Measurements from ENCODE around the gene ZNF423.

Gene ZNF423

DNA sequence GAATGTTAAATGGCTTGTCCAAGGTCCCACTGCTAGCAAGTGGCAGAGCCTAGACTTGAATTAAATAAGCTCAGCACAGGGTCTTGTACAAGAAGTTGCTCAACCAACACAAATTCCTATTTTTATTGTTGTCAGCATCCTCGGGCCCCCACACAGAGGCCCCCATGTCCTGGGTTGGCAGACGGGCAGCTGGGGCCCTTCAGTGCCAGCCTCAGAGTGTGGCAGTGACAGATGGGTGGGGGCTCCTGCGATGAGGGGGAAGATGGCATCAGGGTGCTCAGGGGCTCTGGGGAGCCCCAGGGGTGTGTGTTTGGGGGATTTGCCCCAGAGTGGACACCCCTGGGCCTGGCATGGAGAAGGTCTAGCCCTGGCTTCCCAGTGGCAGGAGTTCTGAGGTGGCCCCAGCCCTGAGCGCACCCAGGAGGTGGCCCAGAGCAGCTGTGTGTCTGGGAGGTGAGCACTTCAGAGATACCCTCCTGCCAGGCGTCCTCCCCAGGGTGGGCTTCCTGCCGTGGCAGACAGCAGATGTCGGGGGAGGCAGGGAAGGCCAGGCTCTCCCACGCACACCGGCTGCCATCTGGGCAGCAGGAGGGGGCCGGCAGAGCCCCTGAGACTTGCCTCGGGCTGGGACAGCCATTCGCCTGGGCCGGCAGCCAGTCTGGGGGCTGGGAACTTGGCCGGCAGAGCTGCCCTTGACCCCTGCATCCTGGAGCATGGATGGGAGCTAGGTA, 331.5 kb downstream of the ZNF423 start:
- no peak overlapping the region for H3K4me3 ChIP-seq (ENCODE audit: low read depth, low read length)
- TF ChIP-seq, protein P1, sequence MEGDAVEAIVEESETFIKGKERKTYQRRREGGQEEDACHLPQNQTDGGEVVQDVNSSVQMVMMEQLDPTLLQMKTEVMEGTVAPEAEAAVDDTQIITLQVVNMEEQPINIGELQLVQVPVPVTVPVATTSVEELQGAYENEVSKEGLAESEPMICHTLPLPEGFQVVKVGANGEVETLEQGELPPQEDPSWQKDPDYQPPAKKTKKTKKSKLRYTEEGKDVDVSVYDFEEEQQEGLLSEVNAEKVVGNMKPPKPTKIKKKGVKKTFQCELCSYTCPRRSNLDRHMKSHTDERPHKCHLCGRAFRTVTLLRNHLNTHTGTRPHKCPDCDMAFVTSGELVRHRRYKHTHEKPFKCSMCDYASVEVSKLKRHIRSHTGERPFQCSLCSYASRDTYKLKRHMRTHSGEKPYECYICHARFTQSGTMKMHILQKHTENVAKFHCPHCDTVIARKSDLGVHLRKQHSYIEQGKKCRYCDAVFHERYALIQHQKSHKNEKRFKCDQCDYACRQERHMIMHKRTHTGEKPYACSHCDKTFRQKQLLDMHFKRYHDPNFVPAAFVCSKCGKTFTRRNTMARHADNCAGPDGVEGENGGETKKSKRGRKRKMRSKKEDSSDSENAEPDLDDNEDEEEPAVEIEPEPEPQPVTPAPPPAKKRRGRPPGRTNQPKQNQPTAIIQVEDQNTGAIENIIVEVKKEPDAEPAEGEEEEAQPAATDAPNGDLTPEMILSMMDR (IDR thresholded peaks at IDR 0.05; ENCODE audit: borderline replicate concordance, insufficient read depth, low read depth, low read length), result no peak

DNA sequence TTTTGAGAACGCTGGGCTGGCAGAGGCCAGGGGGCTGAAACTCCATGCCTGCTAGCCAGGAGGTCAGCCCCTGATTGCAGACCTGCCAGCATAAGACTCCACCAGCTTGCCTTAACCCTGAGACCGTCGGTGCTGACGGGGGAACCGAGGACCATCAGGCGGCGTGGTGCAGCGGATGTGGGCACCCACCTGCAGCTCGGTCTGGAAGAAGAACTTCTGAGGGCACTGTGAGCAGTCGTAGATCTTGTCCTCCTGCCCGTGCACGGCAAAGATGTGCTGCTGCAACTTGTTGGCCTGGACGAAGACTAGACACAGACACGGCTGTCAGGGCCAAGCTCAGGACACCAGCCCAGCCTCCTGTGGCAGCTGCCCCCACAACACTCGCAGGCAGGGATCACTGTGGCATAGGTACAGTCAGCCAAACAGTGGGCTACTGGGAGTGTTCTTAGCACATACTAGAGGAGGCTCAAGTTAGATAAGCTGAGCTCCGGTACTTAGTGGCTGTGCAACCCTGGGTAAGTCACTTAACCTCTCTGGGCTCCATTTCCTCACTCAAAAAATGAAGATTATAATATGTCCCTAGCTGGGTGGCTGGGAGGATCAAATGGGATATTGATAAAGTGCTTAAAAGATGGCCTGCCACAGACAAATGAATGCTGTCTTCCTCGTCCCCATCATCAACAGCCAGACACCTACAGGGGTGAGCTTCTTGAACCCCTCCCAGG, 332.3 kb downstream of the ZNF423 start:
- TF ChIP-seq, protein P1 (IDR thresholded peaks at IDR 0.05; ENCODE audit: borderline replicate concordance, insufficient read depth, low read depth, low read length), result no peak
- no peak overlapping the region for H3K4me3 ChIP-seq (ENCODE audit: low read depth, low read length)

DNA sequence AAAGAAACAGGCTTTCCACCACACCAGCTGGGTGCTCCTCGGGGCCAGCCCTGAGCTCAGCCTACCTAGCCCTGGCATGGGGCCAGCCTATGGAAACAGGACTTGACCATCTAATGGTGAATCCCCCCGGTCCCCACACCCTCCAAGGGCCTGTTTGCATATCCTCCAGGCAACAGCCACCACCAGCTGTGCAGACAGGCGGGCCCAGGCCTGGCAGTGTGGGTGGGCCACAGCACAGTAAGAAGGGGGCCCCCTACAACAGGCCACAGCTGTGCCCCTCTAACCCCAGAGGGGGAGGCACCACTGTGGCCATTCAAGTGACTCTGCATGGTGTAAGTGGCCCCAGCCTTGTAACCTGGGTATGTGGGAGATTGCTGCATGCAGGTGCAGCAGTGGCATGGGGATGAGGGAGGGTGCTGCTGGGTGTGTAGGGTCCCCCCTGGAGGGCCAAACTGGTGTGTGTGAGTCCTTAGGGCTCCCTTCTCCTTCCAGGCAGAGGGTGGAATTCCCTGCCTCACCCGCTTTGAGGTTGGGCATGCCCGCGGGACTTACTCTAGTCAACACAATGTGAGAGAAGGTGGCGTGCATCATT, 334.1 kb downstream of the ZNF423 start:
- TF ChIP-seq, protein P1 (IDR thresholded peaks at IDR 0.05; ENCODE audit: borderline replicate concordance, insufficient read depth, low read depth, low read length), result no peak
- H3K4me3 ChIP-seq (ENCODE audit: low read depth, low read length), result no peak overlapping the region

DNA sequence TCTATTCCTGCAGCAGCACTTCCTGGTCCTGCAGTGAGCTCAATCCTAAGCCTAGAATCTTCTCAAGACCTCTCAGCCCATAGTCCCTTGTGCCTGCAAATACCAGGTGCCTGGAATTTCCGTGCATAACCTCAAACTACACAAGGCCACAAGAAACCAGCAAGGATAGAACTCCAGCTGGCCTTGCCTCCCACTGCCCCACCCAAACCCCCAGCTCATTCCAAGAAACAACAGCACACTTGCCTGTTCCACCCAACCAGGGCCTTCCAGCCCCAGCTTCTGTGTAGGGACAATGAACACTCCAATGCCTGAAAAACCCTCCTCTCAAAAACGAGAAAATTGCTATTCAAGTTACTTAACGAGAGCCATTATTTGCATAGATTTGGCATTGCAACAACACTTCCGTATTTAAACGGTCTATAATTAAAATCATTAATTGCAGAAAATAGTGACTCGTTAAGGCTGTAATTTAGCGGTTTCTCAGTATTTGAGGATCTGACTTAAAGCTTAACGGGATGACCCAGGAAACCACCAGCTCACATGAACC, 335.3 kb downstream of the ZNF423 start:
- TF ChIP-seq, protein P1 (IDR thresholded peaks at IDR 0.05; ENCODE audit: borderline replicate concordance, insufficient read depth, low read depth, low read length), result no peak
- no peak overlapping the region for H3K4me3 ChIP-seq (ENCODE audit: low read depth, low read length)

DNA sequence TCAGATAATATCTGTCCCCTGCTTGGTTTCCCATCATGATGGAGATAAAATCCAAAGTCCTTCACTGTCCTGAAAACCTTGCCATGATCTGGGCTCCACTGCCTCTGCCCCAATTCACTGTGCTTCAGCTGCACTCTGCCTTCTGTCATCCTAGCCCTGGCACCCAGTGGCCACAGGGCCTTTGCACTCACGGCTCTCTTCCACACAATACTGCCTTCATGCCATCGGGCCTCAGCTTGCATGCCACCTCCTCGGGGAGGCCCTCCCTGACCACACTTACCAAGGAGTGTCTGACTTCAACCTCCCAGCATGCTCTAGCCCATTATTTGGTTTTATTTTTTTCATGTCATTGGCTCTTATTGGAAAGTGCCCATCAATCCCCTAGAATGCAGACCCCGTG, 336.2 kb downstream of the ZNF423 start:
- TF ChIP-seq, protein P1 (IDR thresholded peaks at IDR 0.05; ENCODE audit: borderline replicate concordance, insufficient read depth, low read depth, low read length), result no peak
- no peak overlapping the region for H3K4me3 ChIP-seq (ENCODE audit: low read depth, low read length)

DNA sequence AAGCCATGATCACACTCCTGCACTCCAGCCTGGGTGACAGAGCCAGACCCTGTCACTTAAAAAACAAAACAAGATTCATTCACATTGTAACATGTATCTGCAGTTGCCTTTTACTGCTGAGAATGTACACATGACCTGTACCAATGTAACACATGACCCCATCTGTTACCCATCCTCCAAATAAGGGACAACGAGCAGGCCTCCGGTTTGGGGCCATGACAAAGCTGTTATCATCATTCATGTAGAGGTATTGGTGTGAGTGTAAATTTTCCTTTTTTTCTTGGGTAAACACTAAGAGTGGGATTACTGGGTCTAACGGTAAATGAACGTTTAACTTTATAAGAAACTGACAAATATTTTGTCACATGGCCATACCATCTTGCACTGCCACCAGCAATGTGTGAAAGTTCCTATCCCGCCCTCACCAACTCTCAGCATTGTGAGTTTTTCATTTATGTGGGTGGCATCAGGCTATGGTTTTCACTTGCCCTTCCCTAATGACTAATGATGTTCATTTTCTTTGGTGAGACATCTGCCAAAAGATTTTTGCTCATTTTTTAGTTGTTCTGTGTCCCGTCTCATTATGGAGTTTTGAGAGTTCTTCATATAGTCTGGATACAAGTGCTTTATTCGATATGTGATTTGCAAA, 336.8 kb downstream of the ZNF423 start:
- no peak overlapping the region for H3K4me3 ChIP-seq (ENCODE audit: low read depth, low read length)
- TF ChIP-seq, protein P1 (IDR thresholded peaks at IDR 0.05; ENCODE audit: borderline replicate concordance, insufficient read depth, low read depth, low read length), result no peak

All from GM12875 (cell line).